ENCODE results near the gene INTS14. TPM values are rescaled to one million over a fixed set of nuclear protein-coding genes. Genes with fewer than 3 reads are reported as not detected.
A peak's percentile ranks its signal among the peaks of the same experiment; 100 is the strongest.

Gene INTS14
- total and polyA plus RNA-seq, 2 of the 8 experiments (the other 6 are each of a cell fraction or from before 2014, with no cell fraction given): 33.1 to 33.7 TPM

GRCh38 chr15:65533057-65533756 is 77.7 kb downstream of the INTS14 start:
- POLR2A ChIA-PET (ENCODE audit: partially characterized antibody): interaction anchor here (0.9 to 1.4 kb wide), 2 partner anchors 39 to 51 kb away, joined by 3 read pairs; no protein-coding TSS in a partner anchor
- peak overlapping the region in 1 of 2 experiments; percentile 1; a peak in 2 of 4 replicates for H3K4me2 ChIP-seq (ENCODE audit: insufficient read depth in 1 of 2, low read depth in 2 of 2, low read length in 2 of 2)
- FAIRE-seq: no peak
- no peak for TF ChIP-seq CTBP2 (IDR thresholded peaks at IDR 0.05; ENCODE audit: borderline replicate concordance, insufficient read depth, insufficient read length, low read length)
- TF ChIP-seq CHD1 (IDR thresholded peaks at IDR 0.05; ENCODE audit: low read depth, low read length): no peak
- no peak for TF ChIP-seq HDAC6 (IDR thresholded peaks at IDR 0.05; ENCODE audit: low read depth, low read length)
- no peak for TF ChIP-seq TEAD4 (IDR thresholded peaks at IDR 0.05; ENCODE audit: low read depth, low read length)
- no peak for TF ChIP-seq JUND (IDR thresholded peaks at IDR 0.05; ENCODE audit: low read length)
- TF ChIP-seq TCF12 (IDR thresholded peaks at IDR 0.05; ENCODE audit: low read depth, low read length): no peak
- TF ChIP-seq, protein P1, sequence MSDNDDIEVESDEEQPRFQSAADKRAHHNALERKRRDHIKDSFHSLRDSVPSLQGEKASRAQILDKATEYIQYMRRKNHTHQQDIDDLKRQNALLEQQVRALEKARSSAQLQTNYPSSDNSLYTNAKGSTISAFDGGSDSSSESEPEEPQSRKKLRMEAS (IDR thresholded peaks at IDR 0.05): no peak
- no peak for TF ChIP-seq TAF1 (IDR thresholded peaks at IDR 0.05; ENCODE audit: low read depth, low read length)
- no peak for TF ChIP-seq RNF2 (IDR thresholded peaks at IDR 0.05; ENCODE audit: borderline replicate concordance, low read depth, low read length, missing control alignments, poor library complexity, severe bottlenecking)
- TF ChIP-seq CEBPB (IDR thresholded peaks at IDR 0.05; ENCODE audit: low read depth, low read length): no peak
- TF ChIP-seq KDM1A (IDR thresholded peaks at IDR 0.05; ENCODE audit: borderline replicate concordance, low read length): no peak
- TF ChIP-seq POLR2A (IDR thresholded peaks at IDR 0.05; ENCODE audit: control extremely low read depth in 1 of 2, low read depth in 2 of 2, low read length in 2 of 2): no peak
- no peak for TF ChIP-seq FOSL1 (IDR thresholded peaks at IDR 0.05; ENCODE audit: insufficient read depth, low read depth, low read length)

More at GRCh38 chr15:65533057-65533756, 77.7 kb downstream of the INTS14 start:
- Histone ChIP-seq H3K27ac (ENCODE audit: low read depth, low read length) (no peak overlapping the region), H2BK12ac (ENCODE audit: low read depth, low read length) (no peak overlapping the region), H3K56ac (replicated peaks; ENCODE audit: insufficient read length, low read depth, low read length) (no peak overlapping the region), H3K23me2 (ENCODE audit: low read depth, low read length) (peaks cover 2% of the 10 kb centered on the region; the same call in 1 of the 2 replicates), H3K14ac (ENCODE audit: insufficient read length) (no peak overlapping the region), H3K79me2 (ENCODE audit: control insufficient read depth in 1 of 2, insufficient read depth in 2 of 2, low read length in 2 of 2) (peaks cover 36 to 71% of the 10 kb centered on the region in 2 experiments), H3K4me1 (replicated peaks in 1 of 4; ENCODE audit: control insufficient read depth in 3 of 4, insufficient read depth in 4 of 4, low read length in 3 of 4) (peaks cover 4 to 14% (median 8%) of the 10 kb centered on the region in 4 experiments), H3K4me3 (ENCODE audit: extremely low read depth in 1 of 4, insufficient read depth in 2 of 4, low read depth in 3 of 4, low read length in 4 of 4) (peak overlapping the region in 1 of 4 experiments; percentile 10; a peak in 1 of 8 replicates), H2AFZ (ENCODE audit: low read length) (no peak overlapping the region), H2BK20ac (ENCODE audit: low read length) (no peak overlapping the region), H4K91ac (replicated peaks; ENCODE audit: insufficient read length, low read length) (no peak overlapping the region), H3K9me3 (ENCODE audit: insufficient read depth in 2 of 2, low read depth in 1 of 2, low read length in 1 of 2) (no peaks in the 10 kb centered on the region), H3K27me3 (replicated peaks in 1 of 4; ENCODE audit: control insufficient read depth in 3 of 4, extremely low read depth in 1 of 4, insufficient read depth in 3 of 4, low read length in 3 of 4) (no peaks in the 10 kb centered on the region), H3K4ac (replicated peaks; ENCODE audit: insufficient read length, low read depth, low read length) (no peak overlapping the region), H4K20me1 (replicated peaks in 1 of 2; ENCODE audit: control insufficient read depth in 1 of 2, insufficient read depth in 2 of 2, low read length in 2 of 2) (peaks cover 16 to 19% of the 10 kb centered on the region in 2 experiments), H4K5ac (ENCODE audit: insufficient read length, low read depth, low read length) (no peak overlapping the region), H2AK5ac (ENCODE audit: low read depth, low read length) (no peak overlapping the region), H2BK5ac (ENCODE audit: low read depth, low read length) (no peak overlapping the region), H3K79me1 (ENCODE audit: low read depth, low read length) (peaks cover 8% of the 10 kb centered on the region; the same call in 1 of the 2 replicates), H3K36me3 (ENCODE audit: control insufficient read depth in 2 of 4, insufficient read depth in 4 of 4, low read length in 3 of 4) (peaks cover 0 to 3% (median 0%) of the 10 kb centered on the region in 4 experiments; a peak in 2 of 8 replicates), H3K23ac (ENCODE audit: insufficient read length) (no peak overlapping the region), H2BK120ac (replicated peaks; ENCODE audit: low read depth, low read length) (no peak overlapping the region), H2BK15ac (ENCODE audit: low read length) (no peak overlapping the region), H4K8ac (ENCODE audit: extremely low read depth, insufficient read depth, low read length) (no peak overlapping the region), H3K9ac (replicated peaks in 1 of 4; ENCODE audit: extremely low read depth in 1 of 4, low read depth in 3 of 4, low read length in 3 of 4) (no peak overlapping the region; a peak in 1 of 7 replicates), H3K18ac (ENCODE audit: extremely low read depth, low read length) (no peak overlapping the region)
- no peak for DNase-seq (ENCODE audit: low read depth in 1 of 2, low spot score in 2 of 2)
- CTCF ChIA-PET (ENCODE audit: partially characterized antibody): interaction anchor here (1.2 kb wide), 1 partner anchor 44 kb away, joined by 3 read pairs; no protein-coding TSS in a partner anchor
- WGBS, 2 experiments (ENCODE audit: extremely low coverage in 1 of 2, insufficient coverage in 1 of 2, insufficient read length in 1 of 2, insufficient replicate concordance in 2 of 2, low coverage in 1 of 2, low lambda C conversion rate in 2 of 2, missing lambda C conversion rate in 1 of 2): 83% methylated on average over 4 of the region's 5 CpGs; no CpG with 5 or more reads in 1 of the 2 experiments
